Colonic mucosa (tissue), 4 donors: ENCODE results near the gene LMBR1. TPM values are rescaled to one million over a fixed set of nuclear protein-coding genes. Genes with fewer than 3 reads are reported as not detected.

ENCODE experiments used
- DNase-seq: peaks from one replicate; pipeline ENCODE4 v3.0.0-alpha.2; 2020
- H3K27ac ChIP-seq: fragments of 200-600 bp; one replicate; pipeline ENCODE4 v1.8.0; 2021
- H3K27me3 ChIP-seq: fragments of 200-600 bp; one replicate; pipeline ENCODE4 v1.8.0; 2021
- H3K36me3 ChIP-seq: fragments of 200-600 bp; one replicate; pipeline ENCODE4 v1.8.0; 2021
- H3K4me1 ChIP-seq: fragments of 200-600 bp; one replicate; pipeline ENCODE4 v1.8.0; 2021; ENCODE audit warnings: mild to moderate bottlenecking
- H3K4me3 ChIP-seq: fragments of 200-600 bp; one replicate; pipeline ENCODE4 v1.8.0; 2021
- H3K9ac ChIP-seq, 2 donors: one replicate each; pipeline ENCODE4 v1.7.0; 2013; ENCODE audit warnings: control low read depth in 2 of 2, low read depth in 2 of 2, low read length in 2 of 2
- H3K9me3 ChIP-seq: fragments of 200-600 bp; one replicate; pipeline ENCODE4 v1.8.0; 2021
- intact Hi-C: fragments of 100-400 bp; cut with DNase I; formaldehyde crosslinking; loops from one replicate; pipeline ENCODE4 v1.14.1; 2022
- total RNA-seq, 2 donors: library from RNA; stranded (reverse); fragmentation: NEBNext Ultra II Directional in 1 of 2; extraction: Animal tissue kit (Norgen Biotek cat#: 25700) in 1 of 2; gene quantifications; one replicate each; pipeline ENCODE4 v1.2.1, GENCODE V29; 2021
- TF ChIP-seq, protein P1 (sequence below): fragments of 200-600 bp; IDR thresholded peaks from one replicate; pipeline ENCODE4 v1.8.0; 2022; ENCODE audit warnings: antibody characterized with exemption, mild to moderate bottlenecking
- donor health status: healthy.
- donor health status: DM: no; HTN: no; CAD: no.
- donor health status: DM: no; HTN: no; CAD: no.

Gene LMBR1
- total RNA-seq, 2 donors from 2014 or later: 41.4 to 42.0 TPM

DNA sequence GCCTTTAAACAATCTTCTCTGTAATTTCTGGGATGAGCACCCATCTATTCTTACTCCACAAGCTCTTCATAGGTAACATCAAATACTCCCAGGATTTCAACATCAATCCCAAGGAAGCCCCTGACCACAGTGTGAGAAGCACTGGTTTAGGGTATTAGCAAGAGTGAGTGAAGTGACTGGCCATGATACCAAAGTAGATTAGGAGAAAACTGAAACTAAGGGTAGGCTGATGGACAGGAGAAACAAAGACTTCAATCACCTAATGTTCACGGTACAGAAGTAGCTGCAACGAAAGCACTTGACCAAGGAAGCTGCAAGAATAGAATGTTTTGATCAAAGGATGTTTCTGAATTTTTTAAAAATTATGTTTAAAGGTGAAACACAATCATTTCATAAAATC lies 49.8 kb downstream of the LMBR1 start:
- DNase-seq: no peak
- Histone ChIP-seq H3K27me3 (no peaks in the 10 kb centered on the region), H3K9me3 (no peaks in the 10 kb centered on the region), H3K4me1 (no peaks in the 10 kb centered on the region), H3K36me3 (no peaks in the 10 kb centered on the region), H3K9ac (no peak overlapping the region), H3K27ac (no peak overlapping the region), H3K4me3 (no peak overlapping the region)
- intact Hi-C loops: no loop called here
- TF ChIP-seq, protein P1, sequence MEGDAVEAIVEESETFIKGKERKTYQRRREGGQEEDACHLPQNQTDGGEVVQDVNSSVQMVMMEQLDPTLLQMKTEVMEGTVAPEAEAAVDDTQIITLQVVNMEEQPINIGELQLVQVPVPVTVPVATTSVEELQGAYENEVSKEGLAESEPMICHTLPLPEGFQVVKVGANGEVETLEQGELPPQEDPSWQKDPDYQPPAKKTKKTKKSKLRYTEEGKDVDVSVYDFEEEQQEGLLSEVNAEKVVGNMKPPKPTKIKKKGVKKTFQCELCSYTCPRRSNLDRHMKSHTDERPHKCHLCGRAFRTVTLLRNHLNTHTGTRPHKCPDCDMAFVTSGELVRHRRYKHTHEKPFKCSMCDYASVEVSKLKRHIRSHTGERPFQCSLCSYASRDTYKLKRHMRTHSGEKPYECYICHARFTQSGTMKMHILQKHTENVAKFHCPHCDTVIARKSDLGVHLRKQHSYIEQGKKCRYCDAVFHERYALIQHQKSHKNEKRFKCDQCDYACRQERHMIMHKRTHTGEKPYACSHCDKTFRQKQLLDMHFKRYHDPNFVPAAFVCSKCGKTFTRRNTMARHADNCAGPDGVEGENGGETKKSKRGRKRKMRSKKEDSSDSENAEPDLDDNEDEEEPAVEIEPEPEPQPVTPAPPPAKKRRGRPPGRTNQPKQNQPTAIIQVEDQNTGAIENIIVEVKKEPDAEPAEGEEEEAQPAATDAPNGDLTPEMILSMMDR: no peak

DNA sequence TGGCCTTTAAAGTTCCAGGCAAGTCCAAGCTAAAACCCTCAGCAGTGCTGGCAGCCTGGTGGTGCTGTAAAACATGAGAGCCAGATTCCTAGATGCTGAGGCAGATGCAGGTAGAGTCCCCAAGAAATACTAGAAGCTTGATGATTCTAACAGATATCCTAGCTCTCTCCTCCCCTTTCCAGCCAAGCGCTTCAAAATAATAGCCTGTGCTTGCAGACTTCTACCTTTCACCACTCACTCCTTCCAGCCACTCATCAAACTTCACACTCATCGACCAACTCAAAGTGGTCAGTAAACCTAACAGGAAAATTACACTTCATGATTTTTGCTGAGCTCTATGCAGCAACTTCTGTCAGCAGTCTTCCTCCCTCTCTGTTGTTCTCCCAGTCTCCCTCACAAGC lies 50.2 kb downstream of the LMBR1 start:
- DNase-seq: no peak
- Histone ChIP-seq H3K9me3 (no peaks in the 10 kb centered on the region), H3K9ac (no peak overlapping the region), H3K4me3 (no peak overlapping the region), H3K27ac (no peak overlapping the region), H3K4me1 (no peaks in the 10 kb centered on the region), H3K36me3 (no peaks in the 10 kb centered on the region), H3K27me3 (no peaks in the 10 kb centered on the region)
- TF ChIP-seq, protein P1: no peak
- intact Hi-C loops: no loop called here

DNA sequence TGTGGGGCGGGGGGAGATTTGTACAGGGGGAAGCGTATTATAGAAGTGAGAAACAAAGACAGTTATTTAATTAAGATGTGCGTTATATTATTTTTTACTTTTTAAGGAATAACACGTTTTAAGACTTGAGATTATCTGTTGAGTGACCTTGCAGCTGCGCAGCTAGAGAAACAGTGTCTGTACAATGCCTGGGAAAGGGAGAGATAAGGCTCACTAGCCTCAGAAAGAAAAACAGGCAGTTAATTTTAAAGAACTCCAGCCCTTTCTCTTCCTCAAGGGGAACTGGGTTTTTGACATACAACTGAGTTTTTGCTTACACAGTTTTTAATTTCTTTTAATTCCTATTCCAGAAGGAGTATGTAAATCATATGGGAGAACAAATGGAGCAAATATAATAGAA lies 50.7 kb downstream of the LMBR1 start:
- Histone ChIP-seq H3K4me1 (no peaks in the 10 kb centered on the region), H3K27me3 (no peaks in the 10 kb centered on the region), H3K4me3 (no peak overlapping the region), H3K36me3 (no peaks in the 10 kb centered on the region), H3K9ac (no peak overlapping the region), H3K9me3 (no peaks in the 10 kb centered on the region), H3K27ac (no peak overlapping the region)
- intact Hi-C loops: no loop called here
- no peak for DNase-seq
- TF ChIP-seq, protein P1: no peak

DNA sequence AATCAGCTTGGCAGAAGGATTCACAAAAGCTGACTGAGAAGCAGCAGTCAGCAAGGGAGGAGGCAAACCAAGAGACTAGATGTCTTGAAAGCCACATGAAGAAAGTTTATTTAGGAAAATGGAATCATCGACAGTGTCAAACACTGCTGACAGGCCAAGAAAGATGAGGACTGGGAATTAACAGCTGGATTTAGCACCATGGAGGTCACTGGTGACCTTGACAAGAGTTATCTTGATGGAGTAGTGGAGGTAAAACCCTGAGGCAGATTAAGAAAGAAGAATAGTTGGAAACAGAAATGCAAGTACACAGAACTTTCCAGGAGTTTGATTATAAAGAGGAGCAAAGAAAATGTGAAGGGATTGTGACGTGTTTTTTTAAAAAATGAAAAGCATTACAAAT lies 51.5 kb downstream of the LMBR1 start:
- Histone ChIP-seq H3K27me3 (no peaks in the 10 kb centered on the region), H3K9ac (no peak overlapping the region), H3K4me1 (no peaks in the 10 kb centered on the region), H3K36me3 (no peaks in the 10 kb centered on the region), H3K27ac (no peak overlapping the region), H3K4me3 (no peak overlapping the region), H3K9me3 (no peaks in the 10 kb centered on the region)
- TF ChIP-seq, protein P1: no peak
- intact Hi-C loops: no loop called here
- no peak for DNase-seq

DNA sequence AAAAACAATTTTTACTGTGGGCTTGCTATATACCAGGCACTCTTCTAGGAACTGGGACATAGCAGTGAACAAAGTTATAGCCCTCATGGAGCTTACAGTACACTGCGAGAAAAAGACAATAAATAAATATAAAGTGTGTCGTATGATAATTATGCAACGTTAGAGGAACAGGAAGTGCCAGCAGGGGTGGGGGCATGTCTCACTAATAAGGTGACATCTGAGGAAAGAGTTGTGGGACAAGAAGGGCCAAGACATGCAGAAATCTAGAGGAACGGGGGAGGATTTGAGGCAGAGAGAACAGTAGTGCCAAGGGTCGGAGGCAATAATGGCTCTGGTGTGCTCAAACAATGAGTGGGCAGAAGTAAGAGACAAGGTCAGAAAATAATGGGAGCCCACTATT lies 52.8 kb downstream of the LMBR1 start:
- Histone ChIP-seq H3K4me3 (no peak overlapping the region), H3K36me3 (no peaks in the 10 kb centered on the region), H3K9ac (no peak overlapping the region), H3K4me1 (no peaks in the 10 kb centered on the region), H3K27me3 (no peaks in the 10 kb centered on the region), H3K27ac (no peak overlapping the region), H3K9me3 (no peaks in the 10 kb centered on the region)
- DNase-seq: no peak
- intact Hi-C loops: no loop called here
- TF ChIP-seq, protein P1: no peak

DNA sequence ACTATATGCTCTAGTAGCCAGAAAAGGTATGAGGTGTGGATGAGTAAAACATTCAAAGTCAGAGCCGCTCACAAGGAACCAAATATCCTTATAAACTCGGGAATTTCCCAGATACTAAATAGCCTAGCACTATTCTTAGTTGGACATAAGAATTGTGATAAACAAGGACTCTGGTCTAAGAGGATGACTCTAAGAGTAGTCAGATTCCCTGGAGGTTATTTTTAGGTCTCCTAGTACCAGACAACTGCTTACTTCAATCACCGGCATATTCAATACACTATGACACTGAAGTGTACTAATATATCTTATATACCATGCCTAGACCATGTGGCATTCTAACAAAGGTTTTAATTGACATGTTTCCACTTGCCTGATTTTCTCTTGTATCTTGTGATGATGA lies 56.5 kb downstream of the LMBR1 start:
- H3K4me3 ChIP-seq: no peak overlapping the region
- H3K27me3 ChIP-seq: no peaks in the 10 kb centered on the region
- H3K4me1 ChIP-seq: no peaks in the 10 kb centered on the region
- intact Hi-C loops: no loop called here
- TF ChIP-seq, protein P1: no peak
- no peak overlapping the region for H3K27ac ChIP-seq
- no peaks in the 10 kb centered on the region for H3K36me3 ChIP-seq
- no peak overlapping the region for H3K9ac ChIP-seq
- no peaks in the 10 kb centered on the region for H3K9me3 ChIP-seq
- no peak for DNase-seq
